ENCODE measurements around the gene NLRP10. TPM values are rescaled to one million over a fixed set of nuclear protein-coding genes. Genes with fewer than 3 reads are reported as not detected.
A peak's percentile ranks its signal among the peaks of the same experiment; 100 is the strongest.

Gene NLRP10, protein sequence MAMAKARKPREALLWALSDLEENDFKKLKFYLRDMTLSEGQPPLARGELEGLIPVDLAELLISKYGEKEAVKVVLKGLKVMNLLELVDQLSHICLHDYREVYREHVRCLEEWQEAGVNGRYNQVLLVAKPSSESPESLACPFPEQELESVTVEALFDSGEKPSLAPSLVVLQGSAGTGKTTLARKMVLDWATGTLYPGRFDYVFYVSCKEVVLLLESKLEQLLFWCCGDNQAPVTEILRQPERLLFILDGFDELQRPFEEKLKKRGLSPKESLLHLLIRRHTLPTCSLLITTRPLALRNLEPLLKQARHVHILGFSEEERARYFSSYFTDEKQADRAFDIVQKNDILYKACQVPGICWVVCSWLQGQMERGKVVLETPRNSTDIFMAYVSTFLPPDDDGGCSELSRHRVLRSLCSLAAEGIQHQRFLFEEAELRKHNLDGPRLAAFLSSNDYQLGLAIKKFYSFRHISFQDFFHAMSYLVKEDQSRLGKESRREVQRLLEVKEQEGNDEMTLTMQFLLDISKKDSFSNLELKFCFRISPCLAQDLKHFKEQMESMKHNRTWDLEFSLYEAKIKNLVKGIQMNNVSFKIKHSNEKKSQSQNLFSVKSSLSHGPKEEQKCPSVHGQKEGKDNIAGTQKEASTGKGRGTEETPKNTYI
- total RNA-seq (2014; rRNA removed; shearing (Covaris generic)): not detected in 2 replicates

DNA sequence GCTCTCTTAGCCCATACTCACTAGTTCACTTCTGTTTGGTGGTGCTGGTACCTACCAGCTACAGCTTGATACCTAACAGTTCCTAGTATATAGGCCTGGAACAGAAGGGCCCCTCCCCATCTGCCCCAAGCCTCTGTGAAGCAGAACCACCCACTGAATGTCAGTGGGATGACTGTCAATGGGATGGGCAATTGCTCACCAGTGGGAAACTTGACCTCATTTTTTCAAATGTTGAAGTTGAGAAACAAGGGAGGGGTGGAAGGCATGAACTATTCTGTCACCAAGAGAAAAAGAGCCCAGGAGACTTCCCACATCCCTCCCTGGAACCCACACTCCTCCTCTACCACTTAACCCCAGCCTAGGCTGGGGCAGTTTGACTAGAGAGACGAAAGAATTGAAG lies at the start of gene NLRP10:
Gene NLRP10, minus strand, starts transcription at position 62 of the 400 bp plus-strand sequence. CDS start 1,952 bp downstream, outside the sequence.
- Histone ChIP-seq H3K9me3 (replicated peaks) (no peaks in the 10 kb centered on the region), H3K36me3 (no peaks in the 10 kb centered on the region), H3K27me3 (replicated peaks) (no peaks in the 10 kb centered on the region), H3K4me3 (no peak within 1 kb of the TSS), H3K27ac (no peak within 1 kb of the TSS), H3K4me1 (replicated peaks) (no peaks in the 10 kb centered on the region)
- DNase-seq (ENCODE audit: low read depth in 1 of 2, low spot score in 2 of 2): no peak

DNA sequence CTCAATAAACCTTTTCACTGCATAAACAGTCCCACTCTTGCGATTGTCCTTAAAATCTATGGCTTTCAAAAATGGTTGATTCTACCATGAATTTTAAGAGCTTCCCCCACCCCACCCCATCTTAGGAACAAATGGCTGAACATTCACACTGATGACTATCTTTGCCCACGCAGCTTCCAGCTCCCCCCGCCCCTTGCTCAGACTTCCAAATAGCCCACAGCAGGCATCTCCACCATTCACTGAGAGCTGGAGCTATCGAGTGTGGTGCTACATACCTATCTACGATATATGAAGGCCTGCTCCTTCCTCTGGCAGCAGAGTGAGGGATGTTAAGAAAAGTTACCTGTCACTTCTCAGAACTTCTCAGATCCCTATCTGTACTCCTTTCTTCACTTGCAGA lies 48.6 kb upstream of the NLRP10 start:
- Histone ChIP-seq H3K27me3 (replicated peaks) (no peaks in the 10 kb centered on the region), H3K27ac (no peak overlapping the region), H3K36me3 (no peaks in the 10 kb centered on the region), H3K4me1 (replicated peaks) (peaks cover 5% of the 10 kb centered on the region), H3K4me3 (no peak overlapping the region), H3K9me3 (replicated peaks) (no peaks in the 10 kb centered on the region)
- DNase-seq (ENCODE audit: low read depth in 1 of 2, low spot score in 2 of 2): no peak

DNA sequence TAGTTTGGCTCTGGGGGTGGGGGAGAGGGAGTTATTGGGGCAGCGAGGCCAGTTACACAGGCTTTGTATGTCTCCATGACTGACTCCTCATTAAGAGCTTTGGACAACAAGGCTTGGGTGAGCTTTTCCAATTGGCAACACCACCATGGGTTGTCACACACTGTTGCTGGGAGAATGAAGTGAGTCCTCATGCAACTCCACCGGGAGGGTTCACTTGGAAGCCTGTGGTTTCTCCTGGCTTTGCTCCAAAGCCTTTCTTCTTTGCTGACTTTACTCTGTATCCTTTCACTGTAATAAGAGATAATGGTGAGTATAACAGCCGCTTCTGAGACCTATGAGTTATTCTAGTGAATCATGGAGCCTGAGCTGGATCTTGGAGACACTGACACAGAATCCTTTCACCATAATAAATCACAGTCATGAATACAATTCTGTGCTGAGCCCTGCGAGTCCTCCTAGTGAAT lies 46.8 kb upstream of the NLRP10 start:
- H3K36me3 ChIP-seq: no peaks in the 10 kb centered on the region
- H3K4me1 ChIP-seq (replicated peaks): no peaks in the 10 kb centered on the region
- no peak overlapping the region for H3K27ac ChIP-seq
- peak; percentile 46 to 48 for DNase-seq (ENCODE audit: low read depth in 1 of 2, low spot score in 2 of 2)
- H3K9me3 ChIP-seq (replicated peaks): no peaks in the 10 kb centered on the region
- H3K27me3 ChIP-seq (replicated peaks): no peaks in the 10 kb centered on the region
- no peak overlapping the region for H3K4me3 ChIP-seq

- no peaks in the 10 kb centered on the region for H3K9me3 ChIP-seq (replicated peaks)
- no peak overlapping the region for H3K27ac ChIP-seq
- no peak for DNase-seq (ENCODE audit: low read depth in 1 of 2, low spot score in 2 of 2)
- no peaks in the 10 kb centered on the region for H3K36me3 ChIP-seq
- no peak overlapping the region for H3K4me3 ChIP-seq
- no peaks in the 10 kb centered on the region for H3K4me1 ChIP-seq (replicated peaks)
- H3K27me3 ChIP-seq (replicated peaks): no peaks in the 10 kb centered on the region
Measured at GRCh38 chr11:8011371-8011770, 46.1 kb upstream of the NLRP10 start.

DNA sequence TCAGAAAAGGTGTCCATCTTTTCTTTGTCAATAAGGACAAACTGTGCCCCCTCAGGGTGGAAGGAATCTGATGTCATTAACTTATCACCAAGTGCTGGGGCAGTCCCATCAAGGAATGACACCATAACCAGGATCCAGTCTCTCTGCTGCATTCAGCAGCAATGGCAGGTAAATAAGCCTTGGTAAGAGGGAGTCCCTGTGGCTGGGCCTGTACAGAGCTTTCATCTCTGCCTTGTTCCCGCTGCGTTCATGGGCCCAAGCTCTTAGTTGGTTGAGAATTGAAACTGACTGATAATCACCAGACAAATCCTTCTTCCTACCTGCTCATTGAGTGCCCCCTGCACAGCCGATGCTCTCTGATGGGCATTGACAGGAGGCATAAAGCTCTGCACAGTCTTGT lies 44.6 kb upstream of the NLRP10 start:
- DNase-seq (ENCODE audit: low read depth in 1 of 2, low spot score in 2 of 2): no peak
- H3K27ac ChIP-seq: no peak overlapping the region
- H3K27me3 ChIP-seq (replicated peaks): no peaks in the 10 kb centered on the region
- H3K4me3 ChIP-seq: no peak overlapping the region
- no peaks in the 10 kb centered on the region for H3K36me3 ChIP-seq
- no peaks in the 10 kb centered on the region for H3K4me1 ChIP-seq (replicated peaks)
- H3K9me3 ChIP-seq (replicated peaks): no peaks in the 10 kb centered on the region

GRCh38 chr11:8008212-8008611 lies 43.0 kb upstream of the NLRP10 start:
- Histone ChIP-seq H3K36me3 (no peaks in the 10 kb centered on the region), H3K27me3 (replicated peaks) (no peaks in the 10 kb centered on the region), H3K4me1 (replicated peaks) (no peaks in the 10 kb centered on the region), H3K9me3 (replicated peaks) (no peaks in the 10 kb centered on the region), H3K27ac (no peak overlapping the region), H3K4me3 (no peak overlapping the region)
- no peak for DNase-seq (ENCODE audit: low read depth in 1 of 2, low spot score in 2 of 2)

GRCh38 chr11:8006349-8006977 lies 41.2 kb upstream of the NLRP10 start:
- Histone ChIP-seq H3K27me3 (replicated peaks) (no peaks in the 10 kb centered on the region), H3K4me3 (no peak overlapping the region), H3K4me1 (replicated peaks) (no peaks in the 10 kb centered on the region), H3K9me3 (replicated peaks) (no peaks in the 10 kb centered on the region), H3K36me3 (no peaks in the 10 kb centered on the region), H3K27ac (no peak overlapping the region)
- DNase-seq (ENCODE audit: low read depth in 1 of 2, low spot score in 2 of 2): peak in 1 of 2 experiments; percentile 16

DNA sequence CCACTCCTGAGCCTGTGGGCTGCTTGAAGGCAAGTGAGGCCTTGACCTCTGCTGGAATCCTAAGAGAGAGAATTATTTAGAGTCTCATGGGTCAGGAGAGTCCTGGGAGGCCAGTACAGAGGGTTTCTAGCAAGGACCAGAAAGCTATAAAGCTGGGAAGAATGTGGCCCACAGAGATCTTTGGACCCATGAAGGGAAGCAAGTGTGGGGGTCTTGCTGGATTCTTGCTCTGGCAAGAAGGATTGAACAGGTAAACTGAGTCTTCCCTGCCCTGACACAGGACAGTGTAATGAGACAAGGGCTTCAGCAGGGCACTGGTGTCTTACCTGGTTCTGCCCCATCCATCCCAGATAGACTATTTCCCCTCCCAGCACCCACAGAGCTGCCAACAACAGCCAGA lies 40.3 kb upstream of the NLRP10 start:
- Histone ChIP-seq H3K4me3 (no peak overlapping the region), H3K9me3 (replicated peaks) (no peaks in the 10 kb centered on the region), H3K27ac (no peak overlapping the region), H3K4me1 (replicated peaks) (no peaks in the 10 kb centered on the region), H3K27me3 (replicated peaks) (no peaks in the 10 kb centered on the region), H3K36me3 (no peaks in the 10 kb centered on the region)
- DNase-seq (ENCODE audit: low read depth in 1 of 2, low spot score in 2 of 2): no peak

- Histone ChIP-seq H3K9me3 (replicated peaks) (no peaks in the 10 kb centered on the region), H3K27ac (no peak overlapping the region), H3K27me3 (replicated peaks) (no peaks in the 10 kb centered on the region), H3K4me1 (replicated peaks) (no peaks in the 10 kb centered on the region), H3K4me3 (no peak overlapping the region), H3K36me3 (peaks cover 3% of the 10 kb centered on the region; the same call in 1 of the 2 replicates)
- DNase-seq (ENCODE audit: low read depth in 1 of 2, low spot score in 2 of 2): no peak
Measured at GRCh38 chr11:8004008-8004407, 38.8 kb upstream of the NLRP10 start.

GRCh38 chr11:8003187-8003586 lies 37.9 kb upstream of the NLRP10 start:
- H3K27ac ChIP-seq: no peak overlapping the region
- H3K9me3 ChIP-seq (replicated peaks): no peaks in the 10 kb centered on the region
- H3K4me1 ChIP-seq (replicated peaks): no peaks in the 10 kb centered on the region
- H3K4me3 ChIP-seq: no peak overlapping the region
- peaks cover 4% of the 10 kb centered on the region; the same call in 1 of the 2 replicates for H3K36me3 ChIP-seq
- DNase-seq (ENCODE audit: low read depth in 1 of 2, low spot score in 2 of 2): no peak
- H3K27me3 ChIP-seq (replicated peaks): no peaks in the 10 kb centered on the region

DNA sequence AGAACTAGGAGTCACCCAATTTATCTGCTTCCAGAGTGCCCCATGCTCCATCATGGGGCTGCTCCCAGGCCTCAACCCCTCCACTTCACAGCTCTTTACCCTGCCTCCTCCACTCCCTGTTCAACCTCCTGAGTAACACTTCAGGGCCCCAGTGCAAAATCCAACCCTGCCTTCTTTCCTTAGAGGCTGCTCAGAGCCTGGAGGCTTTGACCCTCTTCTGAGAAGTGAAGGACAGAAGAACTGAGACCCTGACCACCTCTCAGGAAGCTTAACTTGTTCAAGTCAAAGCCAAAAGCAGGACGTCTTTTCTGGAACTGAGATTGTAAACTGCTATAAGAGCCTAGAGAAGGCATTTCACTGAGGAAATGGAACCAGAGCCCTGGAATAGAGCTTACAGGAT lies 37.4 kb upstream of the NLRP10 start:
- Histone ChIP-seq H3K27me3 (replicated peaks) (no peaks in the 10 kb centered on the region), H3K9me3 (replicated peaks) (no peaks in the 10 kb centered on the region), H3K27ac (no peak overlapping the region), H3K36me3 (peaks cover 9% of the 10 kb centered on the region; the same call in 1 of the 2 replicates), H3K4me1 (replicated peaks) (no peaks in the 10 kb centered on the region), H3K4me3 (no peak overlapping the region)
- no peak for DNase-seq (ENCODE audit: low read depth in 1 of 2, low spot score in 2 of 2)

- DNase-seq (ENCODE audit: low read depth in 1 of 2, low spot score in 2 of 2): no peak
- Histone ChIP-seq H3K4me3 (no peak overlapping the region), H3K4me1 (replicated peaks) (no peaks in the 10 kb centered on the region), H3K27ac (no peak overlapping the region), H3K27me3 (replicated peaks) (no peaks in the 10 kb centered on the region), H3K9me3 (replicated peaks) (no peaks in the 10 kb centered on the region), H3K36me3 (peaks cover 32% of the 10 kb centered on the region)
Measured at GRCh38 chr11:8000390-8000789, 35.1 kb upstream of the NLRP10 start.

GRCh38 chr11:7999795-8000194 lies 34.5 kb upstream of the NLRP10 start:
- no peak for DNase-seq (ENCODE audit: low read depth in 1 of 2, low spot score in 2 of 2)
- Histone ChIP-seq H3K9me3 (replicated peaks) (no peaks in the 10 kb centered on the region), H3K27me3 (replicated peaks) (no peaks in the 10 kb centered on the region), H3K27ac (no peak overlapping the region), H3K4me1 (replicated peaks) (no peaks in the 10 kb centered on the region), H3K4me3 (no peak overlapping the region), H3K36me3 (peaks cover 38% of the 10 kb centered on the region)

Measured in SJSA1 (cell line).